H9 (cell line): Measurements from ENCODE around the gene MAD1L1. TPM values are rescaled to one million over a fixed set of nuclear protein-coding genes. Genes with fewer than 3 reads are reported as not detected.

Source experiments
- DNase-seq: peaks from one replicate; pipeline ENCODE4 v3.0.0-alpha.2; 2017
- H2AFZ ChIP-seq: one replicate; pipeline ENCODE4 v1.6.1; 2013; ENCODE audit warnings: mild to moderate bottlenecking, low read length, control low read depth, moderate library complexity
- H2AK5ac ChIP-seq: 2 replicates; pipeline ENCODE4 v1.6.1; 2013; ENCODE audit warnings: low read length, control low read depth, mixed read lengths; ENCODE audit not compliant: insufficient read length
- H2BK120ac ChIP-seq: one replicate; pipeline ENCODE4 v1.6.1; 2013; ENCODE audit warnings: low read depth, mild to moderate bottlenecking, low read length, control low read depth, inconsistent platforms; ENCODE audit not compliant: poor library complexity, severe bottlenecking
- H2BK12ac ChIP-seq: 2 replicates; pipeline ENCODE4 v1.6.1; 2013; ENCODE audit warnings: low read length, control low read depth, mixed read lengths, low read depth; ENCODE audit not compliant: insufficient read length
- H2BK15ac ChIP-seq: 2 replicates; pipeline ENCODE4 v1.6.1; 2013; ENCODE audit warnings: low read depth, low read length, control low read depth
- H2BK20ac ChIP-seq: one replicate; pipeline ENCODE4 v1.6.1; 2013; ENCODE audit warnings: low read depth, mild to moderate bottlenecking, low read length, control low read depth, inconsistent platforms; ENCODE audit not compliant: poor library complexity, severe bottlenecking
- H2BK5ac ChIP-seq: 2 replicates; pipeline ENCODE4 v1.6.1; 2013; ENCODE audit warnings: low read length, control low read depth, mixed read lengths; ENCODE audit not compliant: insufficient read length
- H3K14ac ChIP-seq: 2 replicates; pipeline ENCODE4 v1.6.1; 2013; ENCODE audit warnings: low read length, control low read depth; ENCODE audit not compliant: insufficient read depth
- H3K18ac ChIP-seq: 2 replicates; pipeline ENCODE4 v1.6.1; 2013; ENCODE audit warnings: low read depth, mild to moderate bottlenecking, mixed read lengths, low read length, control low read depth; ENCODE audit not compliant: insufficient read length
- H3K23ac ChIP-seq: 2 replicates; pipeline ENCODE4 v1.6.1; 2013; ENCODE audit warnings: low read length, control low read depth, mixed read lengths, low read depth; ENCODE audit not compliant: insufficient read length
- H3K23me2 ChIP-seq: 2 replicates; pipeline ENCODE4 v1.6.1; 2013; ENCODE audit warnings: low read depth, mild to moderate bottlenecking, mixed read lengths, low read length, control low read depth; ENCODE audit not compliant: insufficient read length, poor library complexity, severe bottlenecking
- H3K27ac ChIP-seq: 2 replicates; pipeline ENCODE4 v1.5.1; 2013; ENCODE audit warnings: low read length, control low read depth, mixed read lengths, low read depth; ENCODE audit not compliant: insufficient read length
- H3K27me3 ChIP-seq: 2 replicates; pipeline ENCODE4 v1.6.1; 2013; ENCODE audit warnings: low read length, control low read depth, inconsistent platforms; ENCODE audit not compliant: insufficient read depth
- H3K4ac ChIP-seq: 2 replicates; pipeline ENCODE4 v1.6.1; 2013; ENCODE audit warnings: low read depth, mild to moderate bottlenecking, control low read depth, inconsistent platforms, low read length, moderate library complexity
- H3K4me1 ChIP-seq: 2 replicates; pipeline ENCODE4 v1.6.1; 2013; ENCODE audit warnings: low read length, control low read depth, inconsistent platforms; ENCODE audit not compliant: insufficient read depth
- H3K4me2 ChIP-seq: 2 replicates; pipeline ENCODE4 v1.6.1; 2013; ENCODE audit warnings: low read length, control low read depth, mixed read lengths; ENCODE audit not compliant: insufficient read length, insufficient read depth
- H3K56ac ChIP-seq: 2 replicates; pipeline ENCODE4 v1.6.1; 2013; ENCODE audit warnings: low read depth, mild to moderate bottlenecking, mixed read lengths, low read length, control low read depth; ENCODE audit not compliant: insufficient read length
- H3K79me1 ChIP-seq: 2 replicates; pipeline ENCODE4 v1.6.1; 2013; ENCODE audit warnings: low read depth, mild to moderate bottlenecking, moderate library complexity, low read length, control low read depth, inconsistent platforms; ENCODE audit not compliant: insufficient read depth, poor library complexity, severe bottlenecking
- H3K79me2 ChIP-seq: 2 replicates; pipeline ENCODE4 v1.6.1; 2013; ENCODE audit warnings: low read length, control low read depth, inconsistent platforms; ENCODE audit not compliant: insufficient read depth
- H3K9ac ChIP-seq: 2 replicates; pipeline ENCODE4 v1.6.1; 2013; ENCODE audit warnings: low read length, control low read depth, mixed read lengths; ENCODE audit not compliant: insufficient read length; ENCODE audit errors: extremely low read depth
- H3K9me3 ChIP-seq: one replicate; pipeline ENCODE4 v1.6.1; 2013; ENCODE audit warnings: low read depth, low read length, inconsistent platforms; ENCODE audit not compliant: control insufficient read depth
- H3T11ph ChIP-seq: one replicate; pipeline ENCODE4 v1.6.1; 2013; ENCODE audit warnings: mild to moderate bottlenecking, low read length, control low read depth, inconsistent platforms
- H4K20me1 ChIP-seq: one replicate; pipeline ENCODE4 v1.6.1; 2013; ENCODE audit not compliant: control insufficient read depth, insufficient read length, insufficient read depth
- H4K5ac ChIP-seq: 2 replicates; pipeline ENCODE4 v1.6.1; 2013; ENCODE audit warnings: low read depth, mild to moderate bottlenecking, mixed read lengths, low read length, control low read depth; ENCODE audit not compliant: insufficient read length
- H4K8ac ChIP-seq: replicated peaks from 2 replicates; pipeline ENCODE4 v1.6.1; 2013; ENCODE audit warnings: low read length, control low read depth, mixed read lengths, low read depth; ENCODE audit not compliant: insufficient read length
- H4K91ac ChIP-seq: 2 replicates; pipeline ENCODE4 v1.6.1; 2013; ENCODE audit warnings: low read depth, mild to moderate bottlenecking, moderate library complexity, mixed read lengths, low read length, control low read depth; ENCODE audit not compliant: insufficient read length
- H3K27ac Mint-ChIP-seq, 3 experiments: 2 replicates in 2 of 3; 3 replicates in 1 of 3; pipeline ENCODE4 v1.8.0; 2020 to 2021; ENCODE audit warnings: mixed read lengths in 3 of 3, mild to moderate bottlenecking in 1 of 3, moderate library complexity in 1 of 3
- H3K27me3 Mint-ChIP-seq: 2 replicates; pipeline ENCODE4 v1.8.0; 2021; ENCODE audit warnings: low read depth, mild to moderate bottlenecking, moderate library complexity, mixed read lengths
- H3K36me3 Mint-ChIP-seq, 3 experiments: 2 replicates in 2 of 3; 3 replicates in 1 of 3; pipeline ENCODE4 v1.8.0; 2020 to 2021; ENCODE audit warnings: low read depth in 3 of 3, mixed read lengths in 3 of 3; ENCODE audit not compliant: insufficient read depth in 1 of 3
- H3K4me1 Mint-ChIP-seq, 2 experiments: 2 replicates each; pipeline ENCODE4 v1.8.0; 2020; ENCODE audit warnings: mixed read lengths in 2 of 2
- H3K4me3 Mint-ChIP-seq, 2 experiments: 2 replicates in 1 of 2; 3 replicates in 1 of 2; pipeline ENCODE4 v1.8.0; 2020 to 2021; ENCODE audit warnings: mild to moderate bottlenecking in 2 of 2, mixed read lengths in 2 of 2, moderate library complexity in 1 of 2
- H3K9me3 Mint-ChIP-seq, 2 experiments: 2 replicates in 1 of 2; 3 replicates in 1 of 2; pipeline ENCODE4 v1.8.0; 2020; ENCODE audit warnings: mild to moderate bottlenecking in 2 of 2, mixed read lengths in 2 of 2, moderate library complexity in 1 of 2
- WGBS: extraction: QIAGEN DNeasy Blood & Tissue Kit; methylation state at CpG from one replicate; pipeline ENCODE4 v1.1.7; 2013; ENCODE audit warnings: missing lambda C conversion rate, low lambda C conversion rate, mixed read lengths; ENCODE audit not compliant: insufficient read length; ENCODE audit errors: extremely low coverage; 5-methylcytosine and 5-hydroxymethylcytosine counted together
- total RNA-seq: library from RNA; stranded (reverse); gene quantifications from 2 replicates; pipeline ENCODE4 v1.2.1, GENCODE V29; 2021
- TF ChIP-seq, protein P1 (sequence below): fragments of 200-600 bp; sonication (generic); conservative IDR thresholded peaks from 3 replicates; pipeline ENCODE4 v1.8.0; 2021; ENCODE audit warnings: antibody characterized with exemption, mild to moderate bottlenecking

MAD1L1 gene
- total RNA-seq, 1 experiment from 2014 or later, result 39.0 TPM

DNA sequence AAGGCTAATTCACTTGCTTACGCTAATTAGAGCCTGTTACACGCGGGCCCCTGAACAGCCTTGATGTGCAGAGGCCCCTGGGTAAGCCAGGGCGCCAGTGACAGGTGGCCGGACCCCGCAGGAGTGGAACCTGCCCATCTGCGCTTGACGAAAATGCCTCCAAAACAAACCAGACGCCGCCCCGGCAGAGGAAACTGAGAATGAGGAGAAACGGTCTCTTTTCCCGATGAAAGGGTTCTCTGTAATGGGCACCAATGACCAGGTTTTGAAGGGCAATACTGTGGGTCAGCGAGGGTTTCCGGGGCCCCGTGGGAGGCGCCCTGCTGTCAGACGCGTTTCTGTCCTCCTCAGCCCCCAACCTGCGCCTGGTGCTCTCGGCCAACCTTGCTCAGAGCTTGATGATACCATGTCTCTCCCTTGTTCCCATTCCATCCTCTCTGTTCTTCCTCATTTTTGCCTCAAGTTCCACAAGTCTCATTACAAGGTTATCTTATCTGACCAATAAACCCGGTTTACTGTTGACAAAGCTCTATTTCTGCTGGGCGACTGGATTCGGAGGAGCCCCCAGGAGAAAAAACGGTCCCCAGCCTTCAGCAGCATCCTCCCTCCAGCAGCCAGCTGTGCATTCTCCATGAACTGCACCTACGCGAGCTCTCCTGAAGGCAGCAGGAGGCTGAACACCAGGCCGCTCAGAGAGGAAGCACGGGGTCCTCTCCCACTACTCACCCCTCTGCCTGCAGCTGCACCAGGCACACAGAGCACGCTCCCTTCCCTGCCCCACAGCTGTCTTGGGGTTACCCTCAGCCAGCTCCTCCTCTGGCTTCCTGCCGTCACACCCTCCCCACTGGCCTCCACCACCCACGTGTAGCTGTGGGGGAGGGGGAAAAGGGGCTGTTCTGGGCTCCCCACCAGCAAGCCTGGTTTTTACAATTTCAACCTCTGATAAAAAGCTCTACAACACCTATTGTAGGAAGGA lies 202.0 kb downstream of the MAD1L1 start:
- no peak overlapping the region for H3T11ph ChIP-seq
- no peak overlapping the region for H3K18ac ChIP-seq
- no peaks in the 10 kb centered on the region for H3K27me3 ChIP-seq
- no peak overlapping the region for H3K9ac ChIP-seq
- no peaks in the 10 kb centered on the region for H4K20me1 ChIP-seq
- no peak overlapping the region for H4K5ac ChIP-seq
- no peak overlapping the region for H2BK20ac ChIP-seq
- peaks cover 3 to 14% of the 10 kb centered on the region in 2 experiments; a peak in 4 of 5 replicates for H3K9me3 Mint-ChIP-seq
- no peaks in the 10 kb centered on the region for H3K4me1 ChIP-seq
- H3K27ac Mint-ChIP-seq, result peak overlapping the region in 2 of 3 experiments; percentile 52 to 66; a peak in 2 of 7 replicates
- TF ChIP-seq, protein P1, sequence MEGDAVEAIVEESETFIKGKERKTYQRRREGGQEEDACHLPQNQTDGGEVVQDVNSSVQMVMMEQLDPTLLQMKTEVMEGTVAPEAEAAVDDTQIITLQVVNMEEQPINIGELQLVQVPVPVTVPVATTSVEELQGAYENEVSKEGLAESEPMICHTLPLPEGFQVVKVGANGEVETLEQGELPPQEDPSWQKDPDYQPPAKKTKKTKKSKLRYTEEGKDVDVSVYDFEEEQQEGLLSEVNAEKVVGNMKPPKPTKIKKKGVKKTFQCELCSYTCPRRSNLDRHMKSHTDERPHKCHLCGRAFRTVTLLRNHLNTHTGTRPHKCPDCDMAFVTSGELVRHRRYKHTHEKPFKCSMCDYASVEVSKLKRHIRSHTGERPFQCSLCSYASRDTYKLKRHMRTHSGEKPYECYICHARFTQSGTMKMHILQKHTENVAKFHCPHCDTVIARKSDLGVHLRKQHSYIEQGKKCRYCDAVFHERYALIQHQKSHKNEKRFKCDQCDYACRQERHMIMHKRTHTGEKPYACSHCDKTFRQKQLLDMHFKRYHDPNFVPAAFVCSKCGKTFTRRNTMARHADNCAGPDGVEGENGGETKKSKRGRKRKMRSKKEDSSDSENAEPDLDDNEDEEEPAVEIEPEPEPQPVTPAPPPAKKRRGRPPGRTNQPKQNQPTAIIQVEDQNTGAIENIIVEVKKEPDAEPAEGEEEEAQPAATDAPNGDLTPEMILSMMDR, result no peak
- H4K91ac ChIP-seq, result no peak overlapping the region
- H3K14ac ChIP-seq, result no peak overlapping the region
- H2BK12ac ChIP-seq, result no peak overlapping the region
- no peaks in the 10 kb centered on the region for H3K9me3 ChIP-seq
- no peak overlapping the region for H2AFZ ChIP-seq
- no peaks in the 10 kb centered on the region for H3K79me1 ChIP-seq
- peaks cover 21 to 23% of the 10 kb centered on the region in 2 experiments for H3K4me1 Mint-ChIP-seq
- no peak overlapping the region for H2BK15ac ChIP-seq
- H3K4ac ChIP-seq, result no peak overlapping the region
- no peak overlapping the region for H3K4me3 Mint-ChIP-seq
- no peak overlapping the region for H2BK120ac ChIP-seq
- peaks cover 0 to 9% (median 7%) of the 10 kb centered on the region in 3 experiments; a peak in 5 of 7 replicates for H3K36me3 Mint-ChIP-seq
- no peaks in the 10 kb centered on the region for H3K23me2 ChIP-seq
- DNase-seq, result no peak
- no peak overlapping the region for H3K4me2 ChIP-seq
- H4K8ac ChIP-seq, result no peak overlapping the region
- H3K23ac ChIP-seq, result no peak overlapping the region
- H3K79me2 ChIP-seq, result no peaks in the 10 kb centered on the region
- H3K27me3 Mint-ChIP-seq, result no peaks in the 10 kb centered on the region; the same call in 1 of the 2 replicates
- WGBS, result no CpG with 5 or more reads among the region's 32 CpGs
- H2AK5ac ChIP-seq, result no peak overlapping the region
- no peak overlapping the region for H3K27ac ChIP-seq
- no peak overlapping the region for H2BK5ac ChIP-seq
- no peak overlapping the region for H3K56ac ChIP-seq
